Hepatocyte (in vitro differentiated cells): ENCODE data around the gene FAM170A. TPM values are rescaled to one million over a fixed set of nuclear protein-coding genes. Genes with fewer than 3 reads are reported as not detected.
A peak's percentile ranks its signal among the peaks of the same experiment; 100 is the strongest.

ENCODE experiments used
- DNase-seq: peaks from one replicate; pipeline ENCODE4 v3.0.0-alpha.2; 2016; ENCODE audit warnings: low spot score
- H2AFZ ChIP-seq: fragments of 200-600 bp; sonication (generic); 2 replicates; pipeline ENCODE4 v1.6.0; 2016; ENCODE audit warnings: antibody characterized with exemption, mild to moderate bottlenecking
- H3K27ac ChIP-seq: fragments of 200-600 bp; sonication (generic); 2 replicates; pipeline ENCODE4 v1.5.1; 2016; ENCODE audit warnings: mild to moderate bottlenecking
- H3K27me3 ChIP-seq: fragments of 200-600 bp; sonication (generic); 2 replicates; pipeline ENCODE4 v1.6.1; 2016
- H3K36me3 ChIP-seq: fragments of 200-600 bp; sonication (generic); replicated peaks from 2 replicates; pipeline ENCODE4 v1.5.1; 2016; ENCODE audit warnings: low read depth; ENCODE audit not compliant: insufficient read depth
- H3K4me1 ChIP-seq: fragments of 200-600 bp; sonication (generic); 2 replicates; pipeline ENCODE4 v1.5.1; 2016; ENCODE audit warnings: mild to moderate bottlenecking, moderate library complexity; ENCODE audit not compliant: insufficient read depth
- H3K4me2 ChIP-seq: fragments of 200-600 bp; sonication (generic); 2 replicates; pipeline ENCODE4 v1.6.0; 2016
- H3K4me3 ChIP-seq: fragments of 200-600 bp; sonication (generic); 2 replicates; pipeline ENCODE4 v1.5.1; 2016; ENCODE audit warnings: mild to moderate bottlenecking
- H3K79me2 ChIP-seq: fragments of 200-600 bp; sonication (generic); 2 replicates; pipeline ENCODE4 v1.6.0; 2017; ENCODE audit warnings: mild to moderate bottlenecking
- H3K9me2 ChIP-seq: fragments of 200-600 bp; sonication (generic); replicated peaks from 2 replicates; pipeline ENCODE4 v1.6.0; 2017; ENCODE audit warnings: mild to moderate bottlenecking; ENCODE audit not compliant: insufficient read depth
- H3K9me3 ChIP-seq: fragments of 200-600 bp; sonication (generic); 2 replicates; pipeline ENCODE4 v1.5.1; 2016; ENCODE audit warnings: low read depth, mild to moderate bottlenecking
- H4K20me1 ChIP-seq: fragments of 200-600 bp; sonication (generic); 2 replicates; pipeline ENCODE4 v1.6.0; 2016; ENCODE audit warnings: mild to moderate bottlenecking; ENCODE audit not compliant: insufficient read depth, poor library complexity, severe bottlenecking
- EZH2 ChIP-seq: fragments of 200-600 bp; sonication (generic); IDR thresholded peaks from 2 replicates; pipeline ENCODE4 v1.6.1; 2016; ENCODE audit warnings: antibody characterized with exemption, mild to moderate bottlenecking, borderline replicate concordance
- EZH2phosphoT487 ChIP-seq: fragments of 200-600 bp; sonication (generic); IDR thresholded peaks from one replicate; pipeline ENCODE4 v1.6.1; 2018; ENCODE audit warnings: antibody characterized with exemption, mild to moderate bottlenecking, low read depth, moderate library complexity; ENCODE audit not compliant: unreplicated experiment, severe bottlenecking
- WGBS: methylation state at CpG from one replicate; pipeline ENCODE4 v1.1.6; 2016; ENCODE audit warnings: low lambda C conversion rate; ENCODE audit errors: missing lambda C conversion rate; 5-methylcytosine and 5-hydroxymethylcytosine counted together
- polyA plus RNA-seq: library from polyadenylated mRNA; unstranded; fragments of >200 nt; fragmentation: Nextera tagmentation; extraction: Ambion mirVana; gene quantifications from 2 replicates; pipeline ENCODE4 v1.2.1, GENCODE V29; 2016
- total RNA-seq: library from RNA; depleted of rRNA; stranded (reverse); fragments of >200 nt; gene quantifications from 2 replicates; pipeline ENCODE4 v1.2.3, GENCODE V29; 2014
- TF ChIP-seq, protein P1 (sequence below): fragments of 200-600 bp; sonication (generic); IDR thresholded peaks from 2 replicates; pipeline ENCODE4 v1.5.1; 2016; ENCODE audit warnings: antibody characterized with exemption, mild to moderate bottlenecking; ENCODE audit not compliant: poor library complexity

FAM170A gene
- total and polyA plus RNA-seq, 2 experiments from 2014 or later: not detected

DNA sequence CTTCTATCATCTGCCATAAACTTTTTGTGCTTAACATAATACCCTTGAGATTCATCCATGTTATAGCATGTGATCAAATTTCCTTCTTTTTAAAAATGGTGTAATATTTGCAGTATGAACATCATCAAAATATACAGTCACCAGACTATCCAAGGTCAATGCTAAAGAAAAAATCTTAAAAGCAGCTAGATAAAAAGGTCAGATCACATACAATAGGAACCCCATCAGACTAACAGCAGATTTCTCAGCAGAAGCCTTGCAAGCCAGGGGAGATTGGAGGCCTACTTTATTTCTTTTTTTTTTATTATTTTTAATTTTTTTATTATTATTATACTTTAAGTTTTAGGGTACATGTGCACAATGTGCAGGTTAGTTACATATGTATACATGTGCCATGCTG is 37.2 kb downstream of the FAM170A start:
- H3K4me1 ChIP-seq: no peaks in the 10 kb centered on the region
- DNase-seq: no peak
- no peaks in the 10 kb centered on the region for H4K20me1 ChIP-seq
- H3K27me3 ChIP-seq: no peaks in the 10 kb centered on the region
- no peak overlapping the region for H3K4me2 ChIP-seq
- H3K79me2 ChIP-seq: no peaks in the 10 kb centered on the region
- H3K9me3 ChIP-seq: no peaks in the 10 kb centered on the region
- TF ChIP-seq, protein P1, sequence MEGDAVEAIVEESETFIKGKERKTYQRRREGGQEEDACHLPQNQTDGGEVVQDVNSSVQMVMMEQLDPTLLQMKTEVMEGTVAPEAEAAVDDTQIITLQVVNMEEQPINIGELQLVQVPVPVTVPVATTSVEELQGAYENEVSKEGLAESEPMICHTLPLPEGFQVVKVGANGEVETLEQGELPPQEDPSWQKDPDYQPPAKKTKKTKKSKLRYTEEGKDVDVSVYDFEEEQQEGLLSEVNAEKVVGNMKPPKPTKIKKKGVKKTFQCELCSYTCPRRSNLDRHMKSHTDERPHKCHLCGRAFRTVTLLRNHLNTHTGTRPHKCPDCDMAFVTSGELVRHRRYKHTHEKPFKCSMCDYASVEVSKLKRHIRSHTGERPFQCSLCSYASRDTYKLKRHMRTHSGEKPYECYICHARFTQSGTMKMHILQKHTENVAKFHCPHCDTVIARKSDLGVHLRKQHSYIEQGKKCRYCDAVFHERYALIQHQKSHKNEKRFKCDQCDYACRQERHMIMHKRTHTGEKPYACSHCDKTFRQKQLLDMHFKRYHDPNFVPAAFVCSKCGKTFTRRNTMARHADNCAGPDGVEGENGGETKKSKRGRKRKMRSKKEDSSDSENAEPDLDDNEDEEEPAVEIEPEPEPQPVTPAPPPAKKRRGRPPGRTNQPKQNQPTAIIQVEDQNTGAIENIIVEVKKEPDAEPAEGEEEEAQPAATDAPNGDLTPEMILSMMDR: no peak
- no peak for TF ChIP-seq EZH2
- no peak for TF ChIP-seq EZH2phosphoT487
- H2AFZ ChIP-seq: no peak overlapping the region
- no peaks in the 10 kb centered on the region for H3K9me2 ChIP-seq
- H3K36me3 ChIP-seq: no peaks in the 10 kb centered on the region
- no peak overlapping the region for H3K4me3 ChIP-seq
- H3K27ac ChIP-seq: no peak overlapping the region

DNA sequence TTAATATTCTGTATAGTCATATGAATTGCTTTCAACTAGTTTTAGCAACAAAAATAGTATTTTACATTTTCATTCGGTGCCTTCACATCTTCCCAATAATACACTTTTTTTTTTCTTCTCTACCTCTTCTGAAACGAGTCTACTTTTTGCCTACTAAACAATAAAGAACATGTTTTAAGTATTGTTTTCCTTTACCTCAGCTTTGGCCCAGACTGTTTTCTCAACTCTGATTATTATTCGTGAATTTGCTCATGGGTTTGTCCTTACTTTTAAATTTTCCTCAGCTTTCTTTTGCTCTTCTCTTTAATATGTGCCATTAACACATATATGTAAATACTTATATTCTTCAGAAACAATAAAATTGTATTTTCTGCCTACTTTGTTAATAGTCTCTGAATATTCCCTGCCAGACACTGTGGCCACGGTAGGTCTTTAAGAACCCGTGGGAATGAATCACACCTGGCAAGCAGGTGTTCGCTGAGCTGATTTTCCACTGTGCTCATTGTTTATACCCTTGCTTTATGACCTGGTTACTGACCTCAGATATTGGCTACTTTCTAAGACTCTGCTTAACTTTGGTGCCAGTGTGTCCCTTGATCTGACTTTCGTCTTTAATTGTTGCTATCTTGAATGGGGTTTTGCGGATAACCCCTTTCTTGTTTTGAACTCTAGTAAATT is 49.1 kb downstream of the FAM170A start:
- peak; percentile 12 for DNase-seq
- Histone ChIP-seq H3K27ac (peak overlapping the region; percentile 37), H3K4me1 (no peaks in the 10 kb centered on the region), H3K9me3 (no peaks in the 10 kb centered on the region), H3K4me3 (no peak overlapping the region), H2AFZ (peak overlapping the region; percentile 29), H4K20me1 (no peaks in the 10 kb centered on the region), H3K27me3 (no peaks in the 10 kb centered on the region), H3K4me2 (no peak overlapping the region), H3K9me2 (no peaks in the 10 kb centered on the region), H3K36me3 (no peaks in the 10 kb centered on the region), H3K79me2 (no peaks in the 10 kb centered on the region)
- WGBS: 64% methylated on average over 8 of the region's 8 CpGs
- TF ChIP-seq EZH2phosphoT487: no peak
- TF ChIP-seq, protein P1: no peak
- no peak for TF ChIP-seq EZH2

DNA sequence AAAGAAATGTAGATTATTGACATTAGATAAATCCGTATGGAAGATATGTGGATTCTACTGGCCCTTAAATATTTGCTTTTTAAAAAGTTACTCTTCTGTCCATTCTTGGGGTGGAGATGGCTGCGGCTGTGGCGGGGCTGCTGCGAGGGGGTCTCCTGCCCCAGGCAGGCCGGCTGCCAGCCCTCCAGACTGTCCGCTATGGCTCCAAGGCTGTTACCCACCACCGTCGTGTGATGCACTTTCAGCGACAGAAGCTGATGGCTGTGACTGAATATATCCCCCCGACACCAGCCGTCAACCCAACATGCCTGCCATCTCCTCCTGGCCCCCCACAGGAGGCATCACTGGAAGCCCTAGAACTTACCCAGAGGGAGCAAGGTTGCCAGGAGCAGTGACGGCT is 50.7 kb downstream of the FAM170A start:
- Histone ChIP-seq H3K4me3 (no peak overlapping the region), H3K4me2 (no peak overlapping the region), H3K27ac (no peak overlapping the region), H3K9me3 (no peaks in the 10 kb centered on the region), H3K9me2 (no peaks in the 10 kb centered on the region), H3K27me3 (no peaks in the 10 kb centered on the region), H3K4me1 (no peaks in the 10 kb centered on the region), H3K36me3 (no peaks in the 10 kb centered on the region), H4K20me1 (no peaks in the 10 kb centered on the region), H2AFZ (no peak overlapping the region), H3K79me2 (no peaks in the 10 kb centered on the region)
- no peak for DNase-seq
- WGBS: 95% methylated on average over 12 of the region's 12 CpGs
- TF ChIP-seq EZH2phosphoT487: no peak
- TF ChIP-seq EZH2: no peak
- TF ChIP-seq, protein P1: no peak

DNA sequence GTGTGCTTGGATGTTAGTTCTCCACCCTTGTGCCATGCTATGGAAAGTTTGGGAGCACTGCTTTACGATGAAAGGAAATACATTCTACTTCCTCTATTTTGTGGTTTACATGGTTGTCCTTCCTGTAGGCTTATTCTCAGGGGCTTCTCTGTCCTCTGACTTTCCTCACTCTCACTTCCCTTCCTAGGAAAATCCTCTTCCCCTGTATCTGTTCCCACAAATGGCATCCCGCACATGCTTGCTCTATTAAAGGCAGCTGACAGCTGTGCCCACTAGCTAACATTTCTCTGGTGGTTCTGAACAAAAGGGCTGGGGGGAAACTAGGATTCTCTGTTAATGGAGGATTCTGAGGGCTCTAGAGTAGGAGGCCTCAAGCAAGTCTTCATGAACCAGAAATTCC is 52.4 kb downstream of the FAM170A start:
- no peak for DNase-seq
- Histone ChIP-seq H4K20me1 (no peaks in the 10 kb centered on the region), H3K4me1 (no peaks in the 10 kb centered on the region), H3K27ac (no peak overlapping the region), H3K4me2 (no peak overlapping the region), H3K79me2 (no peaks in the 10 kb centered on the region), H3K36me3 (no peaks in the 10 kb centered on the region), H3K27me3 (no peaks in the 10 kb centered on the region), H3K4me3 (no peak overlapping the region), H2AFZ (no peak overlapping the region), H3K9me3 (no peaks in the 10 kb centered on the region), H3K9me2 (no peaks in the 10 kb centered on the region)
- WGBS: 82% methylated on average over 2 of the region's 2 CpGs
- TF ChIP-seq EZH2phosphoT487 (no peak), EZH2 (no peak)
- TF ChIP-seq, protein P1: no peak
